Endothelial cell of umbilical vein (primary cell): ENCODE measurements around the gene NUDT14. TPM values are rescaled to one million over a fixed set of nuclear protein-coding genes. Genes with fewer than 3 reads are reported as not detected.

Experiments
- BruUV-seq: library from RNA; stranded (reverse); fragments of 400-500 nt; replicated peaks from 2 replicates; lab custom pipeline; 2021; lab: Mats Ljungman, UMichigan
- CTCF ChIA-PET: fragments of 300-600, 350-600 bp; sonication (Branson Sonifier 250); formaldehyde crosslinking; loops from one replicate; lab custom pipeline; 2021; ENCODE audit warnings: antibody characterized with exemption, inconsistent platforms; lab: Charles Lee
- POLR2A ChIA-PET: fragments of 300-600, 350-600 bp; sonication (Branson Sonifier 250); formaldehyde crosslinking; loops from one replicate; lab custom pipeline; 2021; ENCODE audit warnings: antibody characterized with exemption, inconsistent platforms; lab: Charles Lee
- DNase-seq: peaks from one replicate; pipeline ENCODE4 v3.0.0-alpha.2; 2011; ENCODE audit warnings: low read depth, low spot score
- FAIRE-seq: peaks from 2 replicates; lab custom pipeline; 2011; peaks lifted over from hg19 to GRCh38; lab: Jason Lieb, UNC
- H2AFZ ChIP-seq: 2 replicates; pipeline ENCODE4 v1.6.0; 2012; ENCODE audit warnings: low read depth, low read length, control low read depth, inconsistent platforms
- H3K27ac ChIP-seq: 2 replicates; pipeline ENCODE4 v1.5.1; 2011; ENCODE audit warnings: low read depth, mild to moderate bottlenecking, control low read depth, low read length, moderate library complexity; ENCODE audit not compliant: insufficient read depth
- H3K27me3 ChIP-seq, 2 experiments: 2 replicates each; pipeline versions ENCODE4 v1.6.0 to v1.6.1; 2011; ENCODE audit warnings: low read length in 2 of 2, mixed read lengths in 1 of 2; ENCODE audit not compliant: control insufficient read depth in 2 of 2, insufficient read depth in 2 of 2
- H3K36me3 ChIP-seq, 2 experiments: 2 replicates in 1 of 2; 3 replicates in 1 of 2; pipeline ENCODE4 v1.5.1; 2011; ENCODE audit warnings: low read length in 2 of 2, mild to moderate bottlenecking in 1 of 2, moderate library complexity in 1 of 2; ENCODE audit not compliant: control insufficient read depth in 2 of 2, insufficient read depth in 2 of 2; ENCODE audit errors: extremely low read depth in 1 of 2
- H3K4me1 ChIP-seq: 3 replicates; pipeline ENCODE4 v1.5.1; 2011; ENCODE audit warnings: mild to moderate bottlenecking, low read length; ENCODE audit not compliant: control insufficient read depth, insufficient read depth; ENCODE audit errors: extremely low read depth
- H3K4me2 ChIP-seq: 2 replicates; pipeline ENCODE4 v1.6.1; 2011; ENCODE audit warnings: low read length, control low read depth, mixed read lengths; ENCODE audit not compliant: insufficient read depth
- H3K4me3 ChIP-seq, 3 experiments: fragments of 200-600 bp in 1 of 3; sonication (generic), shearing (Covaris generic) in 1 of 3; replicated peaks in 1 of 3; 2 replicates each; pipeline ENCODE4 v1.5.1; 2011 to 2016; ENCODE audit warnings: control low read depth in 3 of 3, low read length in 3 of 3, mild to moderate bottlenecking in 2 of 3, inconsistent platforms in 1 of 3, low read depth in 1 of 3, moderate library complexity in 1 of 3; ENCODE audit not compliant: insufficient read depth in 1 of 3
- H3K79me2 ChIP-seq: 2 replicates; pipeline ENCODE4 v1.6.0; 2012; ENCODE audit warnings: low read length, inconsistent platforms; ENCODE audit not compliant: control insufficient read depth, insufficient read depth
- H3K9ac ChIP-seq: replicated peaks from 2 replicates; pipeline ENCODE3; 2011; ENCODE audit warnings: low read length, control low read depth; ENCODE audit not compliant: insufficient read depth; ENCODE audit errors: extremely low read depth
- H3K9me1 ChIP-seq: replicated peaks from 3 replicates; pipeline ENCODE4 v1.6.0; 2011; ENCODE audit warnings: mild to moderate bottlenecking, low read length; ENCODE audit not compliant: control insufficient read depth, insufficient read depth; ENCODE audit errors: extremely low read depth
- H3K9me3 ChIP-seq: replicated peaks from 2 replicates; pipeline ENCODE4 v1.5.1; 2012; ENCODE audit warnings: low read length, inconsistent platforms; ENCODE audit not compliant: control insufficient read depth, insufficient read depth
- H4K20me1 ChIP-seq: replicated peaks from 2 replicates; pipeline ENCODE3; 2011; ENCODE audit warnings: mild to moderate bottlenecking, low read length; ENCODE audit not compliant: control insufficient read depth, insufficient read depth; ENCODE audit errors: extremely low read depth
- CTCF ChIP-seq, 2 donors: IDR thresholded peaks; 1 replicate in 1 of 2; 2 replicates in 1 of 2; pipeline ENCODE4 v1.5.1; 2011; ENCODE audit warnings: low read length in 2 of 2, mild to moderate bottlenecking in 2 of 2, moderate library complexity in 2 of 2, control low read depth in 1 of 2, inconsistent platforms in 1 of 2, low read depth in 1 of 2; ENCODE audit not compliant: insufficient read depth in 1 of 2; ENCODE audit errors: extremely low read depth in 1 of 2
- EZH2 ChIP-seq: IDR thresholded peaks from 2 replicates; pipeline ENCODE4 v1.6.1; 2012; ENCODE audit warnings: borderline replicate concordance, low read depth, mild to moderate bottlenecking, moderate library complexity, low read length, inconsistent platforms; ENCODE audit not compliant: severe bottlenecking
- FOS ChIP-seq: IDR thresholded peaks from 2 replicates; pipeline ENCODE4 v1.6.1; 2011; ENCODE audit warnings: mild to moderate bottlenecking, low read length, moderate library complexity, borderline replicate concordance; ENCODE audit not compliant: insufficient read depth
- GATA2 ChIP-seq: IDR thresholded peaks from 2 replicates; pipeline ENCODE4 v1.7.0; 2011; ENCODE audit warnings: low read depth, mild to moderate bottlenecking, moderate library complexity, mixed read lengths, low read length; ENCODE audit not compliant: insufficient read length, insufficient read depth
- JUN ChIP-seq: IDR thresholded peaks from 2 replicates; pipeline ENCODE4 v1.6.1; 2011; ENCODE audit warnings: borderline replicate concordance, low read depth; ENCODE audit not compliant: insufficient read length, insufficient read depth
- MAX ChIP-seq: IDR thresholded peaks from 2 replicates; pipeline ENCODE4 v1.6.1; 2011; ENCODE audit not compliant: insufficient read depth, insufficient read length
- MYC ChIP-seq: IDR thresholded peaks from one replicate; pipeline ENCODE4 v1.6.1; 2011; ENCODE audit warnings: mild to moderate bottlenecking, low read depth, low read length
- POLR2A ChIP-seq: IDR thresholded peaks from 2 replicates; pipeline ENCODE4 v1.6.1; 2012; ENCODE audit warnings: low read depth, mild to moderate bottlenecking, control low read depth, low read length
- POLR2AphosphoS5 ChIP-seq: IDR thresholded peaks from 2 replicates; pipeline ENCODE4 v1.6.1; 2012; ENCODE audit warnings: low read depth, mild to moderate bottlenecking, control low read depth, low read length, moderate library complexity; ENCODE audit not compliant: insufficient read depth
- dilution Hi-C: fragments of 300-500 bp; cut with MboI; formaldehyde crosslinking; loops from one replicate; pipeline ENCODE4 v1.15.0; 2019; ENCODE audit warnings: low sequenced_read_pairs; ENCODE audit not compliant: extremely low pct_ligation_motif_present
- intact Hi-C: fragments of 100-400 bp; cut with micrococcal nuclease; formaldehyde crosslinking; loops from one replicate; pipeline ENCODE4 v1.10.0; 2022
- polyA plus RNA-seq, 4 experiments: library from polyadenylated mRNA; depleted of rRNA in 3 of 4; stranded (reverse) in 3 of 4; unstranded in 1 of 4; fragments of >200 nt; gene quantifications; 2 replicates each; pipeline versions ENCODE4 v1.2.1 to v1.2.3, GENCODE V29; 2011 to 2012; ENCODE audit warnings: missing spikeins in 1 of 4
- total RNA-seq: library from RNA; stranded (reverse); gene quantifications from 2 replicates; pipeline ENCODE4 v1.2.3, GENCODE V29; 2021

NUDT14 gene
- total and polyA plus RNA-seq, 2 donors (not counting 3 experiments of a cell fraction or from before 2014, with no cell fraction given): 97.7 to 103 TPM

- H3K27ac ChIP-seq: no peak overlapping the region
- peaks cover 0 to 6% of the 10 kb centered on the region in 2 experiments for H3K36me3 ChIP-seq
- POLR2A ChIA-PET: no interaction called here
- intact Hi-C loops: loop anchor here (10.0 kb wide), 1 partner anchor 49 kb away; no protein-coding TSS in a partner anchor
- CTCF ChIA-PET: interaction anchor here (0.5 to 1.4 kb wide), 4 partner anchors 9 to 116 kb away, joined by 4 read pairs; partner anchors contain the start of genes BRF1 and JAG2
- no peaks in the 10 kb centered on the region for H3K9me1 ChIP-seq
- H3K27me3 ChIP-seq: no peaks in the 10 kb centered on the region
- dilution Hi-C loops: no loop called here
- H3K4me3 ChIP-seq: no peak overlapping the region
- no peaks in the 10 kb centered on the region for H3K79me2 ChIP-seq
- no peaks in the 10 kb centered on the region for H4K20me1 ChIP-seq
- no peak overlapping the region for H3K4me2 ChIP-seq
- H3K9ac ChIP-seq: no peak overlapping the region
- TF ChIP-seq GATA2 (no peak), POLR2A (no peak), MAX (no peak), POLR2AphosphoS5 (no peak), FOS (no peak), JUN (no peak), EZH2 (no peak), CTCF (IDR thresholded peaks at IDR 0.05; ENCODE audit: extremely low read depth in 1 of 2, insufficient read depth in 1 of 2, low read depth in 1 of 2, low read length in 2 of 2) (no peak), MYC (no peak)
- peaks cover 7% of the 10 kb centered on the region for H3K4me1 ChIP-seq
- BruUV-seq: no TSS peak
- no peak for DNase-seq
- H2AFZ ChIP-seq: no peak overlapping the region
- FAIRE-seq: no peak
- no peaks in the 10 kb centered on the region for H3K9me3 ChIP-seq
These were observed 24.6 kb upstream of the NUDT14 start for GRCh38 chr14:105205673-105206208.
